SH-SY5Y (cell line): Measurements from ENCODE around the gene CDCA7.

ENCODE experiments used
- GATA2 ChIP-seq: IDR thresholded peaks from 2 replicates; pipeline ENCODE4 v1.6.1; 2011; ENCODE audit warnings: mild to moderate bottlenecking, low read depth, low read length
- GATA3 ChIP-seq: IDR thresholded peaks from 2 replicates; pipeline ENCODE4 v1.6.1; 2011; ENCODE audit warnings: low read depth, mild to moderate bottlenecking, low read length, moderate library complexity

- no peak for TF ChIP-seq GATA2
- no peak for TF ChIP-seq GATA3
Observed at GRCh38 chr2:173346035-173346434, 8.6 kb upstream of the CDCA7 start.
